Keratinocyte (primary cell): Measurements from ENCODE around the gene PLCL1.
A peak's percentile ranks its signal among the peaks of the same experiment; 100 is the strongest.

Source experiments
- EZH2 ChIP-seq: IDR thresholded peaks from one replicate; pipeline ENCODE4 v1.6.1; 2012; ENCODE audit warnings: inconsistent platforms, mild to moderate bottlenecking, low read length, moderate library complexity
- TF ChIP-seq, protein P1 (sequence below), 3 experiments: IDR thresholded peaks in 1 of 3; conservative IDR thresholded peaks in 1 of 3; optimal IDR thresholded peaks in 1 of 3; 2 replicates in 2 of 3; 3 replicates in 1 of 3; pipeline versions ENCODE3 to v1.5.1; 2011; ENCODE audit warnings: low read length in 3 of 3, mild to moderate bottlenecking in 3 of 3, moderate library complexity in 2 of 3, control low read depth in 1 of 3, inconsistent platforms in 1 of 3; ENCODE audit not compliant: insufficient read depth in 2 of 3; ENCODE audit errors: extremely low read depth in 1 of 3

DNA sequence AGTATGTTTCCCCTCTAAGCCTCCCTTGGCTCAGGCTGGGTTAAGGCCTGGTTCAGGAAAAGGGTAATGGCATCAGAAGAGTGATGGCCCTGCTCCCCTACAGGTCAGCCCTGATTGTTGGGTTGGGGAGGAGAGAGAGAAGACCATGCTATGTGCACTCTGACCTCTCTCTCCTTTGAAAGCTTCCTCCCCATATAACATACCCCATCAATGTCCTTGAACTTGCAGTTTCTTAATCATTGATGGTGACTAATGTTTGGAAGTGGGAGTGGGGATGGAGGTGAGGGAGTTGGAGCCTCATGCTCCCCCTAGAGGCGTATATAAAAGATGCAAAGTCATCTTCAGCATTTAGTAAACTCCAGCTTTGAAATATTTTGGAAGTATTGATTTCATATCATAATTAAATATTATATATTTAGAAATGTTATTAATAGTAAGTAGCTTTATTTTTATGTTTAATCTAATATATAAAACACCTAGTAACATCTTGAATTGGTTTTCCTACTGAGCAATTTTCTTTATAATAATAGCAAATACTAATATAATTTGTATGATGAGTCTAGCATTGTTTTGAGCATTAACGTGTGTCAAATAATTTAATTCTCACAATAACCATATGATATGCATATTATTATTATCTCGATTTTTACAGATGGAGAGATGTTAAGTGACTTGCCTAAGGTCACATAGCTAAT is 8.8 kb downstream of the PLCL1 start:
- TF ChIP-seq, protein P1, sequence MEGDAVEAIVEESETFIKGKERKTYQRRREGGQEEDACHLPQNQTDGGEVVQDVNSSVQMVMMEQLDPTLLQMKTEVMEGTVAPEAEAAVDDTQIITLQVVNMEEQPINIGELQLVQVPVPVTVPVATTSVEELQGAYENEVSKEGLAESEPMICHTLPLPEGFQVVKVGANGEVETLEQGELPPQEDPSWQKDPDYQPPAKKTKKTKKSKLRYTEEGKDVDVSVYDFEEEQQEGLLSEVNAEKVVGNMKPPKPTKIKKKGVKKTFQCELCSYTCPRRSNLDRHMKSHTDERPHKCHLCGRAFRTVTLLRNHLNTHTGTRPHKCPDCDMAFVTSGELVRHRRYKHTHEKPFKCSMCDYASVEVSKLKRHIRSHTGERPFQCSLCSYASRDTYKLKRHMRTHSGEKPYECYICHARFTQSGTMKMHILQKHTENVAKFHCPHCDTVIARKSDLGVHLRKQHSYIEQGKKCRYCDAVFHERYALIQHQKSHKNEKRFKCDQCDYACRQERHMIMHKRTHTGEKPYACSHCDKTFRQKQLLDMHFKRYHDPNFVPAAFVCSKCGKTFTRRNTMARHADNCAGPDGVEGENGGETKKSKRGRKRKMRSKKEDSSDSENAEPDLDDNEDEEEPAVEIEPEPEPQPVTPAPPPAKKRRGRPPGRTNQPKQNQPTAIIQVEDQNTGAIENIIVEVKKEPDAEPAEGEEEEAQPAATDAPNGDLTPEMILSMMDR (optimal IDR thresholded peaks at IDR 0.05 in 1 of 3, IDR thresholded peaks at IDR 0.05 in 1 of 3, conservative IDR thresholded peaks at IDR 0.05 in 1 of 3; ENCODE audit: extremely low read depth in 1 of 3, insufficient read depth in 2 of 3, low read length in 3 of 3), result peak; percentile 53 to 71 (median 58)
- no peak for TF ChIP-seq EZH2
